Measurements from ENCODE around the gene FOXC2.

FOXC2 gene

GRCh38 chr16:86566601-86566965, at the start of gene FOXC2:
TSS of gene FOXC2 (plus strand) at chr16:86566829. CDS start at chr16:86567336, 507 bp downstream.
- no peak for DNase-seq

GRCh38 chr16:86517033-86517432, 49.6 kb upstream of the FOXC2 start:
- no peak for DNase-seq

- no peak for DNase-seq
Measured at GRCh38 chr16:86517652-86518258, 48.9 kb upstream of the FOXC2 start.

DNA sequence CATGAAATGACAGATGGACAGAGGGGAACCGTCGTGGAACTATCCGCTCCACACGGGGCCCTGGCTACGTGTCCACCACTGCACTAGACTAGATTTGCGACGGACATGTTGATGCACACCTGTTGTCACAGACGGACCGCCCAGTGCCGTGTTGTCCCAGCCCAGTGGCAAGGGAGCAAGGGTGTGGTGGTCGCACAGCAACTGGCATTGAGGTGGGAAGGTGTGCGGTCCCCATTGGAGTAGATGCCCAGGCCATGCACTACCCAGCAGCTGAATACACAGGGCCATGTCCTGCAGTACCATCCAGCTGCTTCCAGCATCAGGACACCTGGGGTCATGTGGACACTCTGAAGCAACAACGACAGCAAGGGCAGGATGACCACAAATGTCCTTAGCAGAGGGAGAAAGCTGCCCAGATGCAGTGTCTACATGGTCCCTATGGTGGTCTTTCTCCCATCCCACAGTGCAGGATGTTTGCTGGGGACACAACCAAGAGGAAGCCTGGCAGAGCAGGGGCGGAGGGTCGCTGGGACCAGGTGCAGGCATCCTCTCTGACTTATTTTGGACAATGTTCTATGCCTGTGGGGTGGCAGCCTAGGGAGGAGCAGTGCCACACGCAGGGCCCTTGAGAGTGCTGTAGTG, 47.5 kb upstream of the FOXC2 start:
- no peak for DNase-seq

DNA sequence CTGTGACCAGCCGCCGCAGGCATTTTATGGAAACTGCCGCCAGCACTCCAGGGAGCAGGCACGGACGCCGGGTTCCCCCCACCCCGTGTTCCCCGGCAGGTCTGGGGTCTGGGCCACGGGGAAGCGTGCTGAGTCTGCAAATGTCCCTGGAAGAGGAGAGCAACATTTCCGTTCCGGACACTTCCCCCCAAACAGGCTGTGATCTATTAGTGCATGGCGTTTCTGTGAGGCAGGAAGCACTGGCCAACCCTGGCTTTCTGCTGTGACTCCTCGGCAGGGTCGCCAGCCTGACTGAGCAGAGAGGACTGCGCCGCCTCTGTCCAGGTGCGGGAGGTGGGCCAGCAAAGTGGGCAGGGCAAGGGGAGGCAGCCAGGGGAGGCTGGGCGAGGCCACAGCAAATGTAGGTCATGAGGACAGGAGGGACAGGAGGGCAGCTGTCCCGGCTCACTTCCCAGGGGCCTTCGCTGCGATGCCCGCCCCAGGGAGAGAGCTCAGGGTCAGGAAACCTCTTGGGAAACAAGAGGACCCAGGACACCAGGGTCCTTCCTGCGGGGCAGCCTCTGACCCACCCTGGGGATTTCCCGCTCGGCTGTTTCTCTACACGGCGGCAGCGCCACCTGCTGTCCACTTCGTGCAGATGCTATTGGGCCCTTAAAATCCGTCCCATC, 46.8 kb upstream of the FOXC2 start:
- DNase-seq, result no peak

GRCh38 chr16:86520317-86521210, 46.1 kb upstream of the FOXC2 start:
- DNase-seq, result no peak

DNA sequence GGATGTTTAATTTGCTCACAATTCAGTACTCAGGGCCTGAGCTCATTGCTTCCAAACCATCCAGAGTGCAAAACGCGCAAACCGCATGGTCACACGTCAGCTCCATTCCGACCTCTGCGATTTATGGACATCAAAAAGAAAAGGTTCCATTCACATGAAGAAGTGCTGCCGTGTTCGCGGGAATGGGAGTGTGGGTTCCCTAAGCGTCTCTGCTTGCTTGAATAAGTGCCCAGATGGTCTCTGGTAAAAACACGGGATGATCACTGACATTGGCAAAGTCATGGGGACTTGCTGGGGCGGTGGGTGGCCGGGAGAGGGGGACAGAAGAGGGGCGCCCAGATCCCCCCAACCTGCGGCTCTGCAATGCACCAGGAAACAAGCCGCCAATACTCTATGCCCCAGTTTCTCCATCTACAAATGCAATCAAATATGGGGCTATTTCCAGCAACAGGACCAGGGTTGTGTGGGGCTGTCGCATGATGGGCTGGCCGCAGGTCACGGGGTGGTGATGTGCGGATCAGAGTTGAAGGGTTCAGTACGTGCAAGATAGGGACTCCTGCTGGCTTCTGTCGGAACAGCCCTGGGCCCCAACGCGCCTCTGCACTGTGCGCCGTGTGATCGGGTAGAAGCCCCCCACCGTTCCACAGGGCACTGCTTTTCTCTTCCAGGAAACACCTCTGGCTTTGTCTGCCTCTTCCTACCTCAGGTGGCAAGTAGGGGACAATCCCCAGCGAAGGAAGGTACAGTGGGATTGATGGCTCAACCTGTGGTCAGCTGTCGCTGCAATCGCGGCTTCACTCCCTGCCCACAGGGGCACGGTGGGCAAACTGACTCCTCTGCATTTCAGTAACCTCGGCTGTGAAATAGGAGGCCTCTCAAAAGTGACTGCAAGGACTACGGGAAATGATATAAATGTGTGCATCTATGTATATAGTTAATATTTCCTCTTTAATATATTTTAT, 45.1 kb upstream of the FOXC2 start:
- no peak for DNase-seq

GRCh38 chr16:86522634-86523033, 44.0 kb upstream of the FOXC2 start:
- no peak for DNase-seq

- DNase-seq, result no peak
Measured at GRCh38 chr16:86523166-86523740, 43.4 kb upstream of the FOXC2 start.

DNA sequence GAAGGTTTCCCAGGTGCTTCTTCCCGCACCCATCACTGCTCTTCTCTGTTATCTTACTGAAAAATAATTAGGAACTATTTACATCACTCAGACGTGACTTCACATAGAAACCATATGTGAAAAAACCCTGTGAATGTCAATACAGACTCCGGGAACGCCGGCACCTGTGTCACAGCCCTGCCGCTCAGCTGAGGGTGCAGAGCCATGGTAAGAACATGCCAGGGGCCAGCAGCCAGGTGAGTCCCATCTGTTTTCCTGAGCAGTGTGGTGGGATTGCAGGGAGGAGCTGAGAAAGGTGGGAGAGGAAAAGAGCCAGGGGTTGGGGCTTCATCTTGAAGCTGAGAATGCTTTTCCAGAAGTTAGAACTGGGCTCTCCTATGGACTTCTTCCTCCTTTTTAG, 42.6 kb upstream of the FOXC2 start:
- no peak for DNase-seq

DNA sequence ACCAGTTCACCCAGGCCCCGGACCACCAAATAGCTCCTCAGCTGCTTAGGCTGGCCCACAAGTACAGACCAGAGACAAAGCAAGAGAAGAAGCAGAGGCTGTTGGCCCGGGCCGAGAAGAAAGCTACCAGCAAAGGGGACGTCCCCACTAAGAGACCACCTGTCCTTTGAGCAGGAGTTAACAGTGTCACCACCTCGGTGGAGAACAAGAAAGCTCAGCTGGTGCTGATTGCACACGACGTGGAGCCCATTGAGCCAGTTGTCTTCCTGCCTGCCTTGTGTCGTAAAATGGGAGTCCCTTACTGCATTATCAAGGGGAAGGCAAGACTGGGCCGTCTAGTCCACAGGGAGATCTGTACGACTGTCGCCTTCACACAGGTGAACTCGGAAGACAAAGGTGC, 40.9 kb upstream of the FOXC2 start:
- no peak for DNase-seq

GRCh38 chr16:86527366-86527765, 39.3 kb upstream of the FOXC2 start:
- DNase-seq, result no peak

GRCh38 chr16:86528061-86528929, 38.3 kb upstream of the FOXC2 start:
- no peak for DNase-seq

DNA sequence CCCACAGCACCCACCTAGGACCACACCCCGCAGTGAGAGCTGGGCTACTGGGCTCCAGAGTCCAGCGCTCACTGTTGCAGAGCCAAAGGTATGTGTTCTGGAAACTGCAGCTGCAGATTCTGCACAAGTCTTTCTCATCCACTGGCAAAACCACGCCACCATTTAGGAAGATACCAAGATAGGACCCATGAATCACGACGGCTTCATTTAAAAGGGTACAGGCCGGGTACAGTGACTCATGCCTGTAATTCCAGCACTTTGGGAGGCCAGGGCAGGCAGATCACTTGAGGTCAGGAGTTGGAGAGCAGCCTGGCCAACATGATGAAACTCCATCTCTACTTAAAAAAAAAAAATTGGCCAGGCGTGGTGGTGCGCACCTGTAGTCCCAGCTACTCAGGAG, 37.5 kb upstream of the FOXC2 start:
- no peak for DNase-seq

GRCh38 chr16:86530251-86531190, 36.1 kb upstream of the FOXC2 start:
- DNase-seq, result no peak

DNA sequence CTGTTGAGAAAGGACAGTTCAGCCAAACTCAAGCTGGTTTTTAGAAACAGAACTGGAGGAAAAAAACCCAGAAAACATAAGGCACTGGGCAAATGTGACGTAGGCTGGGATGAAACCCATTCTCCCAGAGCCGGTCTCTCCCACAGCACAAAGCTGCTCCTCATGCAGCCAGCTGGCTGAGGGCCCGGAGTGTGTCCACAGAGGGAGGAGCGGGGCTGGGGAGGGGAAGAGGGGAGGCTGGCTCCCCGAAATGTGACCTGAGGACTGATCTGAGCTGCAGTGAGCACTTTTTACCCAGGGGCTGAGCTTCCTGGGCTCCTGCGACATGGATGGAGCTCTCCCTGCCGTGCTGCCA, 35.5 kb upstream of the FOXC2 start:
- DNase-seq, result no peak

GRCh38 chr16:86531641-86532525, 34.7 kb upstream of the FOXC2 start:
- DNase-seq, result no peak

GRCh38 chr16:86532526-86532815, 34.2 kb upstream of the FOXC2 start:
- no peak for DNase-seq

DNA sequence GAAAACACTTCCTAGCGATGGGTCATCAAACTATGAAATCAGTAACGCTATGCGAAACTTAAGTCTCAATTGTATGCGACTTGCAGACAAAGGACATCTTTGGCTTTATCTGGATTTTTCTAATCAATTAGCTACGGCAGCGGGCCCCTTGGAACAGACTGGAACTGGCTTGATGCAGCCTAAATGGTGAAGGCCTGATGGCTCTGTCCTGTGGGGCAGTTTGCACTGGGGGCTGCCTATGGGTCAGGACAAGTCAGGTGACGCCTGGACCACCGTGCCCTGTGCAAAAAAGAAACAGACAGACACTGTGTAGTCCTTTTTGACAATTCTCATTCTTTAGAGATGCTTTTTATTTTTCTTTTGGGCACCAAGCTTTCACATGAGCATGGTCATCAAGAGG, 33.6 kb upstream of the FOXC2 start:
- DNase-seq, result no peak
